ENCODE results near the gene LRRC32.

The LRRC32 gene

GRCh38 chr11:76678321-76678720 is 7.8 kb upstream of the LRRC32 start:
- DNase-seq (ENCODE audit: low read depth), result no peak

DNA sequence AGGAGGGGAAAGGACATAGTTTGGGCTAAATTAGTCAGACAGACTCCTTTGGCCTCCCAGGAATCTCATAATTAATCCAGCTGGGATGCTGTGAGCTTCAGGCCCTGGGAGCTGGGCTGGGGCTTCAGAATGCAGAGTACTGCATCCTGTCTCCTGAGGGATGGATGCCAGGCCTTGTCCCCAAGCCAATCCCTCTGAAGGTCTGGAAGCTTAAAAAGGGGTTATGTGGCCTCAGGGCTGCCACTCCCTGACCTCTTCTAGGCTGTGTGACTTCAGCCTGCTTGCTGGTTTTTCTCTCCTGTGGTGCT is 6.9 kb upstream of the LRRC32 start:
- no peak for DNase-seq (ENCODE audit: low read depth)

GRCh38 chr11:76676636-76677457 is 6.3 kb upstream of the LRRC32 start:
- no peak for DNase-seq (ENCODE audit: low read depth)

GRCh38 chr11:76674517-76675400 is 4.2 kb upstream of the LRRC32 start:
- DNase-seq (ENCODE audit: low read depth), result no peak

GRCh38 chr11:76673176-76674142 is 2.9 kb upstream of the LRRC32 start:
- DNase-seq (ENCODE audit: low read depth), result no peak

GRCh38 chr11:76672431-76673175 is 2.1 kb upstream of the LRRC32 start:
- DNase-seq (ENCODE audit: low read depth), result peak; percentile 10

DNA sequence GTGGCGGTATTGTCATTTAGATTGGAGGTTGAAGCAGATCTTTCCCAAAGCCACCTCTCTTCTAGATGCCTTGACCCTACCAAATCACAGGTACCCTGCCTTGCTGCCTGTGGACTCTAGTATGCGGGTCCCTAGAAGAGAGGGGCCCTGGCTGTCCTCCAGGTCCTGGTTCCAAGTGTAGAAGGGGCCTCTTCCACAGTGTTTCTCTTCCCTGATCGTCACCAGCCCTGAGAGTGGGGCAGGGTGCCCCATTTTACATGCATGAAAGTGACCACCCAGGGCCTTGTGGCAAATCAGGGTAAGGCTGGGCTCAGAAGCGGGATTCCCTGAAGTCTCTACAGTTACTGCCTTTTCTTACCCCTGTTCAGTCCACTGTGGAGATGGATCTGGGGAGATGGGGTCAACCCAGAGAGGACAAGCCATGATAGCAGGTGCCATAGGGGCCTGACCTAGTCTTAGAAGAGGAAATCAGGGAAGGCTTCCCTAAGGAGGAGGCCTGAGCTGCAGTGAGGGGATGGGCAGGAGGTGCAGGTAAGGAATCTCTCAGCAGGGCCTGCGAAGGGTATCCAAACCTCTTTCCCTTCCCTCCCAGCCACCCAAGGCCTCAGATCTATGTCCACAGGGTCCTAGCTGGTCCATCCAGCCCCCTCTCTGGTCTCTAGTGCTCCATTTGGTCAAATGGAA is 1.2 kb upstream of the LRRC32 start:
- DNase-seq (ENCODE audit: low read depth), result no peak

GRCh38 chr11:76671237-76671592 is 668 bp upstream of the LRRC32 start:
- DNase-seq (ENCODE audit: low read depth), result no peak

DNA sequence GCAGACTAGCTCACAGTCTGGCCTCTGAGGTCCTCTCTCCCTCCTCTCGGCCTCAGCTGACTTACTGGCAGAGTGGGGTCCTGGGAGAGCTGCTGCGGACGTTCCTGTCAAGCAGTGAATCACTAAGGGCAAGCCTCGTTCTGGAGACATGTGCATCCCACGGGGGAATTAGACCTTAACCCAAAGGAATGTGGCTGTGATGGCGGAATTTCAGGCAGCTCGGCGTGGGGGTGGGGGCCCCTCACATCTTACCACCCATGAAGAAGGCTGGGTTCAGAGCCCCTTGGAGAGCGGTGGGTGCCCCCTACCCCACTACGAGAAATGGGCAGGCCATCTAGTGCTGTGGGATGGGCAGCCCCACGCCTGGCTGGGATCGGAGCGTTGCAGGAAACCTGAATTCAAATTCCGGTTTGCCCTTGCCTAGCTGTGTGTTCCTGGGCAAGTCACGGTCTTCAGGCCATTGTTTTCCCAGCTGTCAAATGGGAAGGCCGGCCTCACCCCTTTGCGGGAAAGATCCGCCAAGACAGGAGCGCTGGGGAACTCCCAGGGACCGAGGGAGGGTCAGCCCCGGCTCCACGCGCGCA is 554 bp downstream of the LRRC32 start:
- DNase-seq (ENCODE audit: low read depth), result no peak

GRCh38 chr11:76668362-76669155 is 2.0 kb downstream of the LRRC32 start:
- no peak for DNase-seq (ENCODE audit: low read depth)

DNA sequence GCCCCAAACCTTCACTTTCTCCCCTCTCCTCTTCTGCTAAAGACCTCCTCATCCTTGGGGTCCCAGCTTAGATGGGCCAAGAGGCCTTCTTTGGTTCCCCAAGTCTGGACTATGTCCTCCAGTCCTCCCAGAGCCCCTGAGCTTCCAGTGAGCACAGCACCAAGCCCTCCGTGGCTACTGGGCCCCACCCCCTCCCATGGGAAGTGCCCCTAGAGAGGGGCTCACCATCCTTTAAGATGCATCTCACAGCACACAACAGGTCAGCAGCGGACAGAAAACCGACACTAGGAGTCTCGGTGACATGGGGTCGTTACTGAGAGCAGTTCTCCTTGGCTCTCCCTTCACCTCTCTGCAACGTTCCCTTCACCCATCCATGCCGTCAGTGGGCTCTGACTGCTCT is 2.7 kb downstream of the LRRC32 start:
- DNase-seq (ENCODE audit: low read depth), result no peak

DNA sequence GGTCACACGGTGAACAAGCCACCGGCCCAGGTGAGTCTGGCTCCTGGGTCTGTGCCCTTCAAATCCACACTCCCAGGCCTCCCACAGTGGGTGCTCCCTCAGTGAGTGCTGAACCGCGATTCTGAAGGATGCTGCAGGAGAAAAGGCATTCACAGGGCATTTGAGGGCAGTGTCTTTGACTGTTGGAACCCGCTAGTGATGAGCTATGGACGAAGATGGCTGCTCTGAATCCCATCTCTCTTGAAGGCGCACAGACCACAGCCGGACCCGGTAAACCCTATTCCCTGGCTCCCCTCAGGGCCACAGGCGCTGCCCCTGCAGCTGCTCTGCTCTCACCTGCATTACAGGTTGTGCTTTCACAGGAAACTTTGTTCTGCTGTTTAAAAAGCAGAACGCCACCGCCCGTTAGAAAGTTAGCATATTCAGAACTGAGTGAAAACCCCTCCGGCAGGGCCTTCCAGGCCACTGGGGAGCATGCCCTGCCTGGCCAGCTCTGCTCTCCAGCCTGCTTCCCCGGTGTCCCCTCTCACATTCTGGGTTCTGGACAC is 3.2 kb downstream of the LRRC32 start:
- no peak for DNase-seq (ENCODE audit: low read depth)

- DNase-seq (ENCODE audit: low read depth), result no peak
These were observed 3.7 kb downstream of the LRRC32 start for GRCh38 chr11:76666830-76667229.

DNA sequence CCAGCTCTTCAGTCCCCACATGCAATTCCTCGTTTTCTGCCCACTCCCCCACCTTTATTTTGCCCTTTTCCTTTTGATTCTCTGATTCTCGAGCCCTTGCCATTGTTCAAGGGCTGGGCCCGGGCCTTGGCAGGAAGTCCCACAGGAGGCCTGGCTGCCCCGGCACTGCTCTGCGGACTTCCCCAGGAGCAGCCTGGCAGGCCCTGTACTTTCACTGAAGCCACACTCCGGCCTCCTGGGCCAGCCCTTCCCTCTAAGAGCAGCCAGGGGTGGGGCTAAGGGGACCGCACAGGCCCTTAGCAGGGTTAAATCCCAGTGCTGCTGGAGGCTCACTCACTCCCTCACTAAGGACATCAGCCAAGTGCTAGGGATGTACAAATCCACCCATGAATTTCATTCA is 4.1 kb downstream of the LRRC32 start:
- no peak for DNase-seq (ENCODE audit: low read depth)

DNA sequence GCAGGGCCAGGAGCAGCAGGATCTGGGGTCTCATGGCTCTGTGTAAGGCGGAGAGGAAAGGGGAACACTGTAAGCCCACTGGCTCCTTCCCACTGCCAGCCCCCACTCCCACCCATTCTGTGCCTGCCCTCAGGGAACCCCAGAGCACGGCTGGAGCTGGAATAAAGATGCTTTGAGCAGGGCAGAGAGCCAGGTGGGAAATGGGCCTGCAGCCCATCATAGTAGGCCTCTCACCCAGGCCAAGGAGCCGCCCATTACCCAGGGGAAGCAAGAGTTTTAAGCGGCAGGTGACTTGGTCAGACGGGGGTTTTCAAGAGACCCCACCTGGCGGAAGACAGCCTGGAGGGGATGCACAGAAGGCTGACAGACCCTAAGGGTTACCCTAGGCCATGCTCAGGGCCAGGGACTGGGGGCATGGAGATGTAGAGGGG is 4.6 kb downstream of the LRRC32 start:
- DNase-seq (ENCODE audit: low read depth), result no peak

DNA sequence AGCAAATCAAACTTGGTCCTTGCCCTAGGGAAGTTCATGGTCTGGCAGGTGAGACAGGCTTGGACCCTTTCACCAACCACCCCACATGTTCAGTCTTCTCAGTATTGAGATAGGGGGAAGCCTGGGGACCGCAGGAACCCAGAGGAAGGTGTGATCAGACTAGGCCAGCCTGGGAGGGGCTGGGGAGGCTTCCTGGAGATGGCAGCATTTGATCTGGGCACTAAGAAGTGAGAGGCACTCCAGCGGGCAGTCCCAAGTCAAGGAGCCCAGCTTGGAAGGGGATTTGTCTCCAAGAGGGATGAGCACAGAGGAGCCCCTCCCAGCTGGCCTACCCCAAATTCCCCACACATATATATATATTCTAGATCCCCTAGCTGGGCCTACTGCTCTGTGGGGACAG is 5.4 kb downstream of the LRRC32 start:
- DNase-seq (ENCODE audit: low read depth), result no peak

- DNase-seq (ENCODE audit: low read depth), result no peak
These were observed 5.9 kb downstream of the LRRC32 start for GRCh38 chr11:76664578-76665061.

DNA sequence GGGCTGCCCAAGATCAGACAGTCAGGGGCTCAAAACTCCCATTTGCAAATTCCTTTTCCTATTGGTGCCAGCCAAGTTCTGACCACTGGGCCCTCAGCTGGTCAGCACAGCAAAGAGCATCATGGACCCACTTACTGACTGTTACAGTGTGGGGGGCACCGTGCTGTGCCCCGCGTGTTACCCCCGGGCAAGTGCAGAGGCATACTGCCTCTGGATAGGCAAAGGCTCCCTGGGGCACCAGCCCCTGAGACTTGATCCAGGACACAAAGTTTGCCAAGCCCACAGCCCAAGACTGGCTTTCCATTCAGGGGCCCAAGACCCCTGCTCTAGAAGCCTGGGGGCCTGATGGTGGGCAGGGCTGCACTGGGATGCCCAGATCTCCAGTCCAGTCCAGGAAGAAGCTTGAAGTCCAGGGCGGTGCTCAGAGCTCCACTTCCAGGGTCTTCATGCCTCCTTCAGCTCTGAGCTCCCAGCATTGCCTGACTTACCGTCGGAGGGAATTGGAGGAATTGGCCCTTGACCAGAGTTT is 6.6 kb downstream of the LRRC32 start:
- DNase-seq (ENCODE audit: low read depth), result no peak

GRCh38 chr11:76663486-76663810 is 7.1 kb downstream of the LRRC32 start:
- DNase-seq (ENCODE audit: low read depth), result no peak
